ENCODE data around the gene SPDEF.

The SPDEF gene

DNA sequence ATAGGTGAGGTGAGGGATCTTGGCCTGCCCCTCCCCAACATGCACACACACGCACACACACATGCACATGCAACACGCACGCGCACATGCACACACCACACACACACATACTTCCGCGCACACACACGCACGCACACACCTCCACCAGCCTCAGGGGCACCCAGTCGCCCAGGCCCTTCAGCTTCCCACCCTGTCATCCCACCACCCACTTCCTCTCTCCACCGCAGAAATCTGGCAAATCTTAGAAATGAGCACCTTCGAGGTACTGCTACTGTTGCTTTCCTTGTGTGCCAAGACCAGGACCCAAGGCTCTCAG, 1.2 kb downstream of the SPDEF start:
- Histone ChIP-seq H3K36me3 (ENCODE audit: control insufficient read depth, insufficient read depth, low read length) (no peaks in the 10 kb centered on the region), H3K4me3 (ENCODE audit: low read length) (no peak overlapping the region), H3K27ac (ENCODE audit: low read length) (no peak overlapping the region), H3K9me3 (ENCODE audit: control insufficient read depth, insufficient read depth, low read length) (no peaks in the 10 kb centered on the region), H3K4me1 (ENCODE audit: control insufficient read depth, insufficient read depth, low read length) (no peaks in the 10 kb centered on the region), H3K27me3 (ENCODE audit: control insufficient read depth, insufficient read depth, low read length) (no peaks in the 10 kb centered on the region)
- 100% methylated on average over 5 of the region's 11 CpGs for WGBS (ENCODE audit: insufficient coverage, insufficient read length)
- no peak for DNase-seq (ENCODE audit: low read depth, low spot score)

DNA sequence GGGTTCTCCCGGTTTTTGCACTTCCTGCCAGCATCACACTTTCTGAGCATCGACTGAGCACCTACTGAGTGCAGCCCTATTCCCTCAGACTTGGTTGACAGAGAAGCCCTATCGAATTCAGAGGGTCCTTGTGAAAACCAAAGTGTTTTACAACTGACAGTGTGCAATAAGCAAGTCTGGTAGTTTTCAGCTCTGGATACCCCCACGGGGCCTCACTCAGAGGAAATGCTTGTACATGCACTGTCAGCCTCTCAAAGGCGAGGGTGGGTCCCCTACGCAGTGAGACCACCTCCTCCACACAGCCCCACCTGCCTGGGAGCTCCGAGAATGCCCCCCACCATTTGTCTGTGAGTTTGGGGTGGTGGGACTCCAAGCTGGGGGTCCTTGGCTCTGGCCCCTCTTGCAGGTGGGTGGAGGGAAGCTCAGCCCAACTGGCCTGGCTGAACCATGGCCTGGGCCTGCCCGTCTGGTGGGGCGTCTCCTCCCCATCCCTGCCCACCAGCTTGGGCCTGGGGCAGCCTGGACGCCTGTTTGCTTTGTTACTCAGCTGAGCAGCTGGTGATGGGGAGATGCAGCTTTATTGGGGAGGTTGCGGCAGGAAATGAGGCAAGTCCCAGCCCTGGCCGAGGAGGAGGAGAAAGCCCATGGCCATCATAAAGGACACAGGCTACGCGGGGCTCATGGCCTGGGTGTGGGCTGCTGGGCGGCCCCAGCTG, 1.7 kb downstream of the SPDEF start:
- no peaks in the 10 kb centered on the region for H3K4me1 ChIP-seq (ENCODE audit: control insufficient read depth, insufficient read depth, low read length)
- no CpG with 5 or more reads among the region's 15 CpGs for WGBS (ENCODE audit: insufficient coverage, insufficient read length)

DNA sequence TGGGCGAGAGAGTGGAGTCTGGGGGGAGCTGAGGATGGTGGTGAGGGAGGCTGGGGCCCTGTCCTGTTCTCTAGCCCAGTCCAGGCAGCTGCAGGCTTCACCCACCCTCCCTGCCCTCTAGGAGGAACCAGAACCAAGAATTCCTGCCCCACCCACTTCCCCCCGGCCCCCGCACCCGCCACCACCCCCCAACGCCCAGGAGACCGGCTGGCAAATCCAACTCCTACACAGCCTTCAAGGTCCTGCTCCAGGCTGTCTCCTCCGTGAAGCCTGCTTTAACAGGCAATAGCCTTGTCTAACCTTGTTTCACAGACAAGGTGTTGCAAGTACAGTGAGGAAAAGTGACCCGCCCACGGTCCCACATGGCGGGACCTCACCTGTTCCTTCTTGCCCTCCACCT, 2.4 kb downstream of the SPDEF start:
- H3K9me3 ChIP-seq (ENCODE audit: control insufficient read depth, insufficient read depth, low read length), result no peaks in the 10 kb centered on the region
- H3K27ac ChIP-seq (ENCODE audit: low read length), result no peak overlapping the region
- no peak for DNase-seq (ENCODE audit: low read depth, low spot score)
- H3K27me3 ChIP-seq (ENCODE audit: control insufficient read depth, insufficient read depth, low read length), result no peaks in the 10 kb centered on the region
- WGBS (ENCODE audit: insufficient coverage, insufficient read length), result 100% methylated on average over 1 of the region's 10 CpGs
- no peaks in the 10 kb centered on the region for H3K4me1 ChIP-seq (ENCODE audit: control insufficient read depth, insufficient read depth, low read length)
- no peaks in the 10 kb centered on the region for H3K36me3 ChIP-seq (ENCODE audit: control insufficient read depth, insufficient read depth, low read length)
- H3K4me3 ChIP-seq (ENCODE audit: low read length), result no peak overlapping the region

More for the DNA sequence above, 1.7 kb downstream of the SPDEF start:
- H3K9me3 ChIP-seq (ENCODE audit: control insufficient read depth, insufficient read depth, low read length), result no peaks in the 10 kb centered on the region
- DNase-seq (ENCODE audit: low read depth, low spot score), result no peak
- H3K27ac ChIP-seq (ENCODE audit: low read length), result no peak overlapping the region
- H3K36me3 ChIP-seq (ENCODE audit: control insufficient read depth, insufficient read depth, low read length), result no peaks in the 10 kb centered on the region
- H3K4me3 ChIP-seq (ENCODE audit: low read length), result no peak overlapping the region
- no peaks in the 10 kb centered on the region for H3K27me3 ChIP-seq (ENCODE audit: control insufficient read depth, insufficient read depth, low read length)

DNA sequence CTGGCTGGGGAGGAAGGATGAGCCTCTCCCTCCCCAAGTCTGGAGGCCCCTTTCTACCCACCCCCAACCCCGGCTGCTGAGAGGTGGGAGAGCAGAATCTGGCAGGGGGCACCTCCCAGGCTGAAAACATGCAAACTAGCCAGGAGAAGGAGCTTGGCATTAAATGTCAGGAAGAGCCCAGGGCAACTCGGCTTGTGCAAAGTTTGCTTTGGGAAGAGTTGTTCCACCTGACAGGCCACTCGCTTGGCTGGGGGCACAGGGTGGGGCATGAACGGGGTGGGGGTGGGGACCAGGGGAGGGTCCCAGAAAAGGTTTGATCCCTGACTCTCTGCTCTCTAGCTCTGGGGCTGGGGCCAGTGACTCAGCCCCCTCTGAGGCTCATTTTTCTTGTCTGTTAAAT, 3.0 kb downstream of the SPDEF start:
- Histone ChIP-seq H3K27ac (ENCODE audit: low read length) (no peak overlapping the region), H3K4me1 (ENCODE audit: control insufficient read depth, insufficient read depth, low read length) (no peaks in the 10 kb centered on the region), H3K27me3 (ENCODE audit: control insufficient read depth, insufficient read depth, low read length) (no peaks in the 10 kb centered on the region), H3K36me3 (ENCODE audit: control insufficient read depth, insufficient read depth, low read length) (no peaks in the 10 kb centered on the region), H3K4me3 (ENCODE audit: low read length) (no peak overlapping the region), H3K9me3 (ENCODE audit: control insufficient read depth, insufficient read depth, low read length) (no peaks in the 10 kb centered on the region)
- WGBS (ENCODE audit: insufficient coverage, insufficient read length), result no CpG with 5 or more reads among the region's 4 CpGs
- DNase-seq (ENCODE audit: low read depth, low spot score), result no peak

- Histone ChIP-seq H3K36me3 (ENCODE audit: control insufficient read depth, insufficient read depth, low read length) (no peaks in the 10 kb centered on the region), H3K9me3 (ENCODE audit: control insufficient read depth, insufficient read depth, low read length) (no peaks in the 10 kb centered on the region), H3K4me1 (ENCODE audit: control insufficient read depth, insufficient read depth, low read length) (no peaks in the 10 kb centered on the region), H3K4me3 (ENCODE audit: low read length) (no peak overlapping the region), H3K27ac (ENCODE audit: low read length) (no peak overlapping the region), H3K27me3 (ENCODE audit: control insufficient read depth, insufficient read depth, low read length) (no peaks in the 10 kb centered on the region)
- no peak for DNase-seq (ENCODE audit: low read depth, low spot score)
- WGBS (ENCODE audit: insufficient coverage, insufficient read length), result no CpG with 5 or more reads among the region's 5 CpGs
Observed at GRCh38 chr6:34552620-34553019, 3.5 kb downstream of the SPDEF start.

- no peak overlapping the region for H3K4me3 ChIP-seq (ENCODE audit: low read length)
- no peaks in the 10 kb centered on the region for H3K36me3 ChIP-seq (ENCODE audit: control insufficient read depth, insufficient read depth, low read length)
- H3K27me3 ChIP-seq (ENCODE audit: control insufficient read depth, insufficient read depth, low read length), result no peaks in the 10 kb centered on the region
- WGBS (ENCODE audit: insufficient coverage, insufficient read length), result no CpG with 5 or more reads among the region's 8 CpGs
- no peak overlapping the region for H3K27ac ChIP-seq (ENCODE audit: low read length)
- no peak for DNase-seq (ENCODE audit: low read depth, low spot score)
- no peaks in the 10 kb centered on the region for H3K9me3 ChIP-seq (ENCODE audit: control insufficient read depth, insufficient read depth, low read length)
- H3K4me1 ChIP-seq (ENCODE audit: control insufficient read depth, insufficient read depth, low read length), result no peaks in the 10 kb centered on the region
Observed at GRCh38 chr6:34551720-34552119, 4.4 kb downstream of the SPDEF start.

DNA sequence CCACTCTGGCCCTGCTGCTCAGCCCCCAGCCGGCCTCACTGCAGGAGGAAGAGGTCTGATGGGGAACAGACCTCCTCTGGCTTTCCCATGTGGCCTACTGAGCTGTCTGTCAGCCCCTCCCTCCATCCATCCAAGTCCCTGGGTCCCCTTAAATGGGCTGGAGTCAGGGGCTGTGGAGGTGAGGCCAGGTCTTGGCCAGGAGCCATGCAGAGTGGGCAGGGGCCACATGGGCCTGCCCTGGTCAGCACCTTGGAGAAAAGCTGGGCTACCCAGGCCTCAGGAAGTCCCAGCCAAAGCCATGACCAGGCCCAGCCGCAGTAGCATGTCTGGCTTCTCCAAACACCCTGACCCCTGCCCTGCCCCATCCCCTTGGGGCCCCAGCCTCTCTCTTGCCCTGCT, 6.3 kb downstream of the SPDEF start:
- no peaks in the 10 kb centered on the region for H3K4me1 ChIP-seq (ENCODE audit: control insufficient read depth, insufficient read depth, low read length)
- no peaks in the 10 kb centered on the region for H3K9me3 ChIP-seq (ENCODE audit: control insufficient read depth, insufficient read depth, low read length)
- no peak overlapping the region for H3K27ac ChIP-seq (ENCODE audit: low read length)
- no peak for DNase-seq (ENCODE audit: low read depth, low spot score)
- H3K36me3 ChIP-seq (ENCODE audit: control insufficient read depth, insufficient read depth, low read length), result no peaks in the 10 kb centered on the region
- no CpG with 5 or more reads among the region's 2 CpGs for WGBS (ENCODE audit: insufficient coverage, insufficient read length)
- H3K27me3 ChIP-seq (ENCODE audit: control insufficient read depth, insufficient read depth, low read length), result no peaks in the 10 kb centered on the region
- no peak overlapping the region for H3K4me3 ChIP-seq (ENCODE audit: low read length)

- WGBS (ENCODE audit: insufficient coverage, insufficient read length), result no CpG with 5 or more reads among the region's 16 CpGs
- no peak for DNase-seq (ENCODE audit: low read depth, low spot score)
- no peaks in the 10 kb centered on the region for H3K9me3 ChIP-seq (ENCODE audit: control insufficient read depth, insufficient read depth, low read length)
- no peaks in the 10 kb centered on the region for H3K4me1 ChIP-seq (ENCODE audit: control insufficient read depth, insufficient read depth, low read length)
- no peak overlapping the region for H3K27ac ChIP-seq (ENCODE audit: low read length)
- no peak overlapping the region for H3K4me3 ChIP-seq (ENCODE audit: low read length)
- no peaks in the 10 kb centered on the region for H3K27me3 ChIP-seq (ENCODE audit: control insufficient read depth, insufficient read depth, low read length)
- no peaks in the 10 kb centered on the region for H3K36me3 ChIP-seq (ENCODE audit: control insufficient read depth, insufficient read depth, low read length)
Observed at GRCh38 chr6:34549026-34549803, 6.9 kb downstream of the SPDEF start.

GRCh38 chr6:34547701-34548644, 8.2 kb downstream of the SPDEF start:
- no CpG with 5 or more reads among the region's 11 CpGs for WGBS (ENCODE audit: insufficient coverage, insufficient read length)
- H3K4me1 ChIP-seq (ENCODE audit: control insufficient read depth, insufficient read depth, low read length), result no peaks in the 10 kb centered on the region
- H3K27me3 ChIP-seq (ENCODE audit: control insufficient read depth, insufficient read depth, low read length), result no peaks in the 10 kb centered on the region
- no peak overlapping the region for H3K27ac ChIP-seq (ENCODE audit: low read length)
- DNase-seq (ENCODE audit: low read depth, low spot score), result no peak
- H3K4me3 ChIP-seq (ENCODE audit: low read length), result no peak overlapping the region
- H3K36me3 ChIP-seq (ENCODE audit: control insufficient read depth, insufficient read depth, low read length), result no peaks in the 10 kb centered on the region
- no peaks in the 10 kb centered on the region for H3K9me3 ChIP-seq (ENCODE audit: control insufficient read depth, insufficient read depth, low read length)

DNA sequence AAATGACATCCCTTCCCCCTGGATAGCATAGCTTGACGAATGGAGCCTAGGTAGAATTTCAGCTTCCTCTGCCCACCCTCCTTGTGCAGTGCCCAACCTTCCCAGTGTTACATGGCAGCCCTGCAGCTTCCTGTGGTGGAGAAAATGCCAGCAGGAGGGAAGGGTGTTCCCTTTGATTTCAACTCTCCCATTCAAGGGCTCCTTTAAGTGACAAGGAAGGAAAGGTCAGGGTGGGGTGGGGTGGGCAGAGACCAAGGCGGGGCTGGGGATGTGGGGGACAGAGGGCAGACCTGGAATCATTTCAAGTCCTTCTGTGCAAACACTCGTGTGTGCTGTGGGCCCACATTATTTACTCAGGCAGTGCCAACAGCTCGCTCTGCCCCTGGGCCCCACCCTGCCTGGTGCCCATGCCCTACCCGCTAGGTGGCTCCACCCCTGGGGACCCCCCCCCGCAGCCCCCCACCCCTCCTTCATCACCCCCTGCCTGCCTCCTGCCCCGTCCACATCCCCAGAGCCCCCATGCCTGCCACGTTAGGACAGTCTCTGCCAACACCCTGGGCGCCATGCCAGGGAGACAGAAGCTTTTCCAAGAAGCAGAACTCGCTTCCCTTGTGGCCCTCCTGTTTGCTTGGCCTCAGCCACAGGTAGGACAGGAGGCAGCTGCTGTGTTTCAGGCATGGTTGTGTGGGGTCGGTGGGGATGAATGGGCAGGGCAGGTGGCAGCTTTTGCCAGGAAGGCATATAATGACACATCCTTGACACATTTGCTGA, 9.4 kb downstream of the SPDEF start:
- H3K4me3 ChIP-seq (ENCODE audit: low read length), result no peak overlapping the region
- no CpG with 5 or more reads among the region's 11 CpGs for WGBS (ENCODE audit: insufficient coverage, insufficient read length)
- H3K4me1 ChIP-seq (ENCODE audit: control insufficient read depth, insufficient read depth, low read length), result no peaks in the 10 kb centered on the region
- H3K27ac ChIP-seq (ENCODE audit: low read length), result no peak overlapping the region
- H3K27me3 ChIP-seq (ENCODE audit: control insufficient read depth, insufficient read depth, low read length), result no peaks in the 10 kb centered on the region
- H3K9me3 ChIP-seq (ENCODE audit: control insufficient read depth, insufficient read depth, low read length), result no peaks in the 10 kb centered on the region
- H3K36me3 ChIP-seq (ENCODE audit: control insufficient read depth, insufficient read depth, low read length), result no peaks in the 10 kb centered on the region
- no peak for DNase-seq (ENCODE audit: low read depth, low spot score)

Measured in iPS DF 6.9 (cell line).